Neuronal stem cell (in vitro differentiated cells): ENCODE measurements around the gene ANXA7.

Experiments
- DNase-seq: peaks from one replicate; pipeline ENCODE4 v3.0.0-alpha.2; 2013; ENCODE audit warnings: low spot score
- H2AFZ ChIP-seq: one replicate; pipeline ENCODE4 v1.6.1; 2013; ENCODE audit warnings: mild to moderate bottlenecking, low read length, inconsistent platforms
- H2AK5ac ChIP-seq: 2 replicates; pipeline ENCODE4 v1.6.1; 2013; ENCODE audit warnings: low read depth, mild to moderate bottlenecking, inconsistent platforms, low read length, moderate library complexity, mixed read lengths
- H2BK120ac ChIP-seq: 2 replicates; pipeline ENCODE4 v1.6.1; 2013; ENCODE audit warnings: low read depth, mild to moderate bottlenecking, inconsistent platforms, low read length, moderate library complexity, mixed read lengths
- H2BK12ac ChIP-seq: one replicate; pipeline ENCODE4 v1.6.1; 2013; ENCODE audit warnings: low read length, inconsistent platforms
- H2BK15ac ChIP-seq: 2 replicates; pipeline ENCODE4 v1.6.1; 2013; ENCODE audit warnings: mild to moderate bottlenecking, low read length, inconsistent platforms, mixed read lengths
- H2BK5ac ChIP-seq: one replicate; pipeline ENCODE4 v1.6.1; 2013; ENCODE audit warnings: inconsistent platforms, mild to moderate bottlenecking, low read length, moderate library complexity
- H3K14ac ChIP-seq: one replicate; pipeline ENCODE4 v1.6.1; 2013; ENCODE audit warnings: low read length, inconsistent platforms
- H3K18ac ChIP-seq: 2 replicates; pipeline ENCODE4 v1.6.1; 2013; ENCODE audit warnings: low read length, inconsistent platforms
- H3K23ac ChIP-seq: 2 replicates; pipeline ENCODE4 v1.6.1; 2013; ENCODE audit warnings: low read depth, mild to moderate bottlenecking, mixed read lengths, low read length, inconsistent platforms; ENCODE audit not compliant: poor library complexity
- H3K27ac ChIP-seq: replicated peaks from 3 replicates; pipeline ENCODE4 v1.5.1; 2013; ENCODE audit warnings: low read length, inconsistent platforms
- H3K27me3 ChIP-seq, 3 experiments: 2 replicates each; pipeline ENCODE4 v1.6.1; 2013; ENCODE audit warnings: low read length in 3 of 3, mild to moderate bottlenecking in 2 of 3, inconsistent platforms in 1 of 3, low read depth in 1 of 3, mixed read lengths in 1 of 3, moderate library complexity in 1 of 3; ENCODE audit not compliant: control insufficient read depth in 3 of 3, insufficient read depth in 3 of 3
- H3K36me3 ChIP-seq, 2 donors: replicated peaks in 1 of 2; 2 replicates each; pipeline ENCODE4 v1.6.1; 2013; ENCODE audit warnings: low read length in 2 of 2; ENCODE audit not compliant: control insufficient read depth in 2 of 2, insufficient read depth in 2 of 2
- H3K4ac ChIP-seq: 2 replicates; pipeline ENCODE4 v1.6.1; 2013; ENCODE audit warnings: inconsistent platforms, mild to moderate bottlenecking, low read length, moderate library complexity
- H3K4me1 ChIP-seq, 2 donors: 1 replicate in 1 of 2; 2 replicates in 1 of 2; pipeline ENCODE4 v1.6.1; 2013; ENCODE audit warnings: low read length in 2 of 2, low read depth in 1 of 2; ENCODE audit not compliant: control insufficient read depth in 2 of 2, insufficient read depth in 1 of 2
- H3K4me2 ChIP-seq: one replicate; pipeline ENCODE4 v1.6.1; 2013; ENCODE audit warnings: mild to moderate bottlenecking, low read length, inconsistent platforms; ENCODE audit not compliant: insufficient read depth, poor library complexity, severe bottlenecking
- H3K4me3 ChIP-seq, 2 donors: 2 replicates each; pipeline ENCODE4 v1.5.1; 2013; ENCODE audit warnings: low read length in 2 of 2, mild to moderate bottlenecking in 2 of 2, inconsistent platforms in 1 of 2, moderate library complexity in 1 of 2
- H3K79me1 ChIP-seq: one replicate; pipeline ENCODE4 v1.6.1; 2013; ENCODE audit warnings: low read depth, mild to moderate bottlenecking, inconsistent platforms, low read length, moderate library complexity
- H3K9ac ChIP-seq: one replicate; pipeline ENCODE4 v1.6.1; 2013; ENCODE audit warnings: mild to moderate bottlenecking, low read depth, low read length, inconsistent platforms; ENCODE audit not compliant: poor library complexity
- H3K9me3 ChIP-seq, 2 donors: replicated peaks in 1 of 2; 2 replicates each; pipeline versions ENCODE3 to v1.6.1; 2013; ENCODE audit warnings: low read length in 2 of 2, mild to moderate bottlenecking in 2 of 2, inconsistent platforms in 1 of 2, low read depth in 1 of 2, mixed read lengths in 1 of 2, moderate library complexity in 1 of 2; ENCODE audit not compliant: control insufficient read depth in 2 of 2, insufficient read depth in 1 of 2
- H4K8ac ChIP-seq: one replicate; pipeline ENCODE4 v1.6.1; 2013; ENCODE audit warnings: low read depth, mild to moderate bottlenecking, inconsistent platforms, low read length, moderate library complexity
- H4K91ac ChIP-seq: one replicate; pipeline ENCODE4 v1.6.1; 2013; ENCODE audit warnings: low read length, low read depth, mild to moderate bottlenecking, inconsistent platforms; ENCODE audit not compliant: poor library complexity
- WGBS, 2 donors: extraction: QIAGEN DNeasy Blood & Tissue Kit; methylation state at CpG; one replicate each; pipeline ENCODE4 v1.1.7; 2013; ENCODE audit warnings: missing lambda C conversion rate in 2 of 2, mixed read lengths in 1 of 2; ENCODE audit not compliant: insufficient read length in 2 of 2, insufficient replicate concordance in 1 of 2; ENCODE audit errors: extremely low coverage in 2 of 2; 5-methylcytosine and 5-hydroxymethylcytosine counted together

Gene ANXA7

GRCh38 chr10:73449113-73449512 lies 35.3 kb upstream of the ANXA7 start:
- WGBS, 2 donors = no CpG with 5 or more reads among the region's 1 CpG
- no peak overlapping the region for H2BK12ac ChIP-seq
- no peak overlapping the region for H4K91ac ChIP-seq

GRCh38 chr10:73448384-73448783 lies 34.5 kb upstream of the ANXA7 start:
- Histone ChIP-seq H3K9me3 (no peaks in the 10 kb centered on the region), H3K36me3 (peaks cover 1 to 51% of the 10 kb centered on the region in 2 donors), H3K4ac (no peak overlapping the region), H3K27ac (no peak overlapping the region), H3K4me3 (no peak overlapping the region), H2BK15ac (no peak overlapping the region), H3K18ac (no peak overlapping the region), H2BK12ac (no peak overlapping the region), H3K14ac (no peak overlapping the region), H3K79me1 (no peaks in the 10 kb centered on the region), H3K23ac (no peak overlapping the region), H2AFZ (no peak overlapping the region), H4K91ac (no peak overlapping the region), H3K27me3 (no peaks in the 10 kb centered on the region), H3K4me2 (no peak overlapping the region), H2AK5ac (no peak overlapping the region), H3K9ac (no peak overlapping the region), H2BK120ac (no peak overlapping the region), H2BK5ac (no peak overlapping the region), H3K4me1 (no peaks in the 10 kb centered on the region), H4K8ac (no peak overlapping the region)
- no peak for DNase-seq
- no CpG with 5 or more reads among the region's 1 CpG for WGBS, 2 donors

More at GRCh38 chr10:73449113-73449512, 35.3 kb upstream of the ANXA7 start:
- Histone ChIP-seq H3K18ac (no peak overlapping the region), H3K4me3 (no peak overlapping the region), H3K14ac (no peak overlapping the region), H3K27ac (no peak overlapping the region), H3K79me1 (no peaks in the 10 kb centered on the region), H2BK120ac (no peak overlapping the region), H2AK5ac (no peak overlapping the region), H2AFZ (no peak overlapping the region), H4K8ac (no peak overlapping the region), H2BK5ac (no peak overlapping the region), H3K4me2 (no peak overlapping the region), H2BK15ac (no peak overlapping the region), H3K4me1 (no peaks in the 10 kb centered on the region), H3K23ac (no peak overlapping the region), H3K27me3 (no peaks in the 10 kb centered on the region), H3K9me3 (no peaks in the 10 kb centered on the region), H3K4ac (no peak overlapping the region), H3K9ac (no peak overlapping the region), H3K36me3 (peaks cover 1 to 52% of the 10 kb centered on the region in 2 donors)
- no peak for DNase-seq

DNA sequence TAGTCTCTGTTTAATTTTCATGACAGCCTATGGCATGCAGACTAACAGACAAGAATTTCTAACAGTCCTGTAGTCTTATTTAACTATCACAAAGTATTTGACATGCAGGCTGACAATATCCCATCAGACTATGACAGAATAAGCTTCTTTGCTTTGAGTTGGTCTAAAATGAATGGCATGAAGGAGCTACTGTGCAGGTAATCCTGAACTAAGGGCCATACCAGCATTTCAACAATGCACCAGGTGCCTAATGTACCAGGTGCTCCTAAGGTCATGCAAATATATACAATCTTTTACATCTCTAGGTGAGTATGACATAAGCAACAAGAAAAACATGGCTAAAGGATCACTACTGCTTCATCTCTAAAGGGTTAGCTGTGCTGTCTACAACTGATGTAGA lies 33.1 kb upstream of the ANXA7 start:
- no peak overlapping the region for H2BK12ac ChIP-seq
- no peak overlapping the region for H3K23ac ChIP-seq
- H3K9ac ChIP-seq = no peak overlapping the region
- no peak overlapping the region for H3K4me3 ChIP-seq
- H2BK120ac ChIP-seq = no peak overlapping the region
- H4K8ac ChIP-seq = no peak overlapping the region
- no peaks in the 10 kb centered on the region for H3K79me1 ChIP-seq
- H3K4ac ChIP-seq = no peak overlapping the region
- peaks cover 1 to 52% of the 10 kb centered on the region in 2 donors for H3K36me3 ChIP-seq
- H4K91ac ChIP-seq = no peak overlapping the region
- H3K4me1 ChIP-seq = no peaks in the 10 kb centered on the region
- H2BK15ac ChIP-seq = no peak overlapping the region
- no peak overlapping the region for H3K14ac ChIP-seq
- no peak overlapping the region for H2AFZ ChIP-seq
- no peaks in the 10 kb centered on the region for H3K9me3 ChIP-seq
- no peak overlapping the region for H3K4me2 ChIP-seq
- H3K27ac ChIP-seq = no peak overlapping the region
- no peak overlapping the region for H2AK5ac ChIP-seq
- H2BK5ac ChIP-seq = no peak overlapping the region
- H3K18ac ChIP-seq = no peak overlapping the region
- H3K27me3 ChIP-seq = no peaks in the 10 kb centered on the region
- no peak for DNase-seq

GRCh38 chr10:73444457-73444856 lies 30.6 kb upstream of the ANXA7 start:
- no peak overlapping the region for H3K4me3 ChIP-seq
- H3K36me3 ChIP-seq = peaks cover 1 to 70% of the 10 kb centered on the region in 2 donors
- no peak for DNase-seq
- H3K4me1 ChIP-seq = no peaks in the 10 kb centered on the region
- H3K18ac ChIP-seq = no peak overlapping the region
- no peak overlapping the region for H2BK12ac ChIP-seq
- no peaks in the 10 kb centered on the region for H3K9me3 ChIP-seq
- no peak overlapping the region for H2BK5ac ChIP-seq
- H3K27me3 ChIP-seq = no peaks in the 10 kb centered on the region
- H4K8ac ChIP-seq = no peak overlapping the region
- no peaks in the 10 kb centered on the region for H3K79me1 ChIP-seq
- no peak overlapping the region for H3K4ac ChIP-seq
- no peak overlapping the region for H3K23ac ChIP-seq
- H4K91ac ChIP-seq = no peak overlapping the region
- no peak overlapping the region for H2AK5ac ChIP-seq
- no peak overlapping the region for H3K27ac ChIP-seq
- WGBS, 2 donors = no CpG with 5 or more reads among the region's 1 CpG
- H3K14ac ChIP-seq = no peak overlapping the region
- H3K9ac ChIP-seq = no peak overlapping the region
- no peak overlapping the region for H2BK15ac ChIP-seq
- no peak overlapping the region for H2AFZ ChIP-seq
- H2BK120ac ChIP-seq = no peak overlapping the region
- H3K4me2 ChIP-seq = no peak overlapping the region
